Gastrocnemius medialis (tissue), 4 donors: ENCODE data around the gene HEXD.

Source experiments
- POLR2A ChIP-seq, 2 donors: fragments of 450-650 bp; IDR thresholded peaks; one replicate each; pipeline ENCODE4 v1.6.1; 2017; ENCODE audit warnings: antibody characterized with exemption in 2 of 2, mild to moderate bottlenecking in 2 of 2, moderate library complexity in 2 of 2
- TF ChIP-seq, protein P1 (sequence below), 5 experiments: fragments of 450-650 bp in 3 of 5; fragments of 200-600 bp in 2 of 5; sonication (generic) in 2 of 5; IDR thresholded peaks in 4 of 5; conservative IDR thresholded peaks in 1 of 5; 1 replicate in 4 of 5; 2 replicates in 1 of 5; pipeline ENCODE4 v1.5.1; 2016 to 2019; ENCODE audit warnings: antibody characterized with exemption in 5 of 5, mild to moderate bottlenecking in 3 of 5, moderate library complexity in 3 of 5

GRCh38 chr17:82387705-82388106 lies 30.4 kb upstream of the HEXD start:
- TF ChIP-seq, protein P1, sequence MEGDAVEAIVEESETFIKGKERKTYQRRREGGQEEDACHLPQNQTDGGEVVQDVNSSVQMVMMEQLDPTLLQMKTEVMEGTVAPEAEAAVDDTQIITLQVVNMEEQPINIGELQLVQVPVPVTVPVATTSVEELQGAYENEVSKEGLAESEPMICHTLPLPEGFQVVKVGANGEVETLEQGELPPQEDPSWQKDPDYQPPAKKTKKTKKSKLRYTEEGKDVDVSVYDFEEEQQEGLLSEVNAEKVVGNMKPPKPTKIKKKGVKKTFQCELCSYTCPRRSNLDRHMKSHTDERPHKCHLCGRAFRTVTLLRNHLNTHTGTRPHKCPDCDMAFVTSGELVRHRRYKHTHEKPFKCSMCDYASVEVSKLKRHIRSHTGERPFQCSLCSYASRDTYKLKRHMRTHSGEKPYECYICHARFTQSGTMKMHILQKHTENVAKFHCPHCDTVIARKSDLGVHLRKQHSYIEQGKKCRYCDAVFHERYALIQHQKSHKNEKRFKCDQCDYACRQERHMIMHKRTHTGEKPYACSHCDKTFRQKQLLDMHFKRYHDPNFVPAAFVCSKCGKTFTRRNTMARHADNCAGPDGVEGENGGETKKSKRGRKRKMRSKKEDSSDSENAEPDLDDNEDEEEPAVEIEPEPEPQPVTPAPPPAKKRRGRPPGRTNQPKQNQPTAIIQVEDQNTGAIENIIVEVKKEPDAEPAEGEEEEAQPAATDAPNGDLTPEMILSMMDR (IDR thresholded peaks at IDR 0.05 in 4 of 5, conservative IDR thresholded peaks at IDR 0.05 in 1 of 5): no peak
- no peak for TF ChIP-seq POLR2A (IDR thresholded peaks at IDR 0.05)
